ENCODE results near the gene TPPP3.

The TPPP3 gene

GRCh38 chr16:67393111-67393787, at the start of gene TPPP3:
Gene TPPP3, minus strand, starts transcription at chr16:67393498. Its CDS starts 2,387 bp downstream, at chr16:67391111.
- peak; percentile 71 to 85 for DNase-seq (ENCODE audit: low read depth in 2 of 2)
- H3K4me3 ChIP-seq (replicated peaks in 1 of 2; ENCODE audit: low read depth in 2 of 2, low read length in 2 of 2), result peak within 1 kb of the TSS; percentile 21
- peak; percentile 75 for TF ChIP-seq CTCF (IDR thresholded peaks at IDR 0.05; ENCODE audit: low read depth, low read length)

- no peak for TF ChIP-seq CTCF (IDR thresholded peaks at IDR 0.05; ENCODE audit: low read depth, low read length)
- H3K4me3 ChIP-seq (replicated peaks in 1 of 2; ENCODE audit: low read depth in 2 of 2, low read length in 2 of 2), result no peak overlapping the region
- no peak for DNase-seq (ENCODE audit: low read depth in 2 of 2)
These were observed 49.4 kb upstream of the TPPP3 start for GRCh38 chr16:67442581-67443255.

GRCh38 chr16:67441907-67442306, 48.6 kb upstream of the TPPP3 start:
- no peak overlapping the region for H3K4me3 ChIP-seq (replicated peaks in 1 of 2; ENCODE audit: low read depth in 2 of 2, low read length in 2 of 2)
- no peak for DNase-seq (ENCODE audit: low read depth in 2 of 2)
- no peak for TF ChIP-seq CTCF (IDR thresholded peaks at IDR 0.05; ENCODE audit: low read depth, low read length)

- no peak for DNase-seq (ENCODE audit: low read depth in 2 of 2)
- no peak overlapping the region for H3K4me3 ChIP-seq (replicated peaks in 1 of 2; ENCODE audit: low read depth in 2 of 2, low read length in 2 of 2)
- TF ChIP-seq CTCF (IDR thresholded peaks at IDR 0.05; ENCODE audit: low read depth, low read length), result no peak
These were observed 48.0 kb upstream of the TPPP3 start for GRCh38 chr16:67441271-67441753.

GRCh38 chr16:67438824-67439393, 45.6 kb upstream of the TPPP3 start:
- no peak for TF ChIP-seq CTCF (IDR thresholded peaks at IDR 0.05; ENCODE audit: low read depth, low read length)
- no peak overlapping the region for H3K4me3 ChIP-seq (replicated peaks in 1 of 2; ENCODE audit: low read depth in 2 of 2, low read length in 2 of 2)
- no peak for DNase-seq (ENCODE audit: low read depth in 2 of 2)

- no peak for DNase-seq (ENCODE audit: low read depth in 2 of 2)
- no peak for TF ChIP-seq CTCF (IDR thresholded peaks at IDR 0.05; ENCODE audit: low read depth, low read length)
- no peak overlapping the region for H3K4me3 ChIP-seq (replicated peaks in 1 of 2; ENCODE audit: low read depth in 2 of 2, low read length in 2 of 2)
These were observed 44.9 kb upstream of the TPPP3 start for GRCh38 chr16:67438098-67438791.
